GM19455 (cell line): Measurements from ENCODE around the gene NID1.
"Not testable (repeated sequence)": the region's sequence is repeated elsewhere in the genome, so short reads cannot be mapped to it uniquely, and the experiment has no call there.

Experiments
- ATAC-seq: cut with Tn5 transposase; IDR thresholded peaks from one replicate; pipeline ENCODE4 v1.9.1; 2021; ENCODE audit not compliant: unreplicated experiment

NID1 gene

GRCh38 chr1:235971571-235972310 is 93.1 kb downstream of the NID1 start:
- peak; percentile 93 for ATAC-seq

DNA sequence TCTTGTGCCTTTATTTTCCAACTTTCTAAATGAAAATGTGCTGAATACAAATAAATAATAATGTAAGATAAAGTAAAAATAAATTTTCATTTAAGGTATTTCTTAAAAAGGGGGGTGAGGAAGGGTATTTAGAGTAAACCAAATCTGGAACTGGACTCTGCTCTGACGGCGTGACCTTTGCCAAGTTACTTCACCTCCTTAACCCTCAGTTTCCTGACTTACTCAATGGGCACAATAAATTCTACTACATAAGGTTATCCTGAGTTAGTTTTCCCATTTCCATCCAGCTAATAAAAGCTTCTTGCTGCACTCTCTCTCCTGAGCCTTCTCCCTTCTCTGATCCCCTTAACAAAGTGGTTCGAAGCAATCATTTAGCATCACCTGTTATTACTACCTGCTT is 93.9 kb downstream of the NID1 start:
- ATAC-seq: no peak

GRCh38 chr1:235968831-235969230 is 96.1 kb downstream of the NID1 start:
- no peak for ATAC-seq

DNA sequence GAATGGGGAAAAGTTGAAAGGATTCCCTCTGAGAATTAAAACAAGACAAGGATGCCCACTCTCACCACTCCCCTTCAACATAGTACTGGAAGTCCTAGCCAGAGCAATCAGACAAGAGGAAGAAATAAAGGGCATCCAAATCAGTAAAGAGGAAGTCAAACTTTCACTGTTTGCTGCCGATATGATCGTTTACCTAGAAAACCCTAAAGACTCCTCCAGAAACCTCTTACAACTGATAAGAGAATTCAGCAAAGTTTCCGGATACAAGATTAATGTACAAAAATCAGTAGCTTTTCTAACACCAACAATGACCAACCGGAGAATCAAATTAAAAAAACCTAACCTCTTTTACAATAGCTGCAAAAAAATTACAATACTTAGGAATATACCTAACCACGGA is 98.8 kb downstream of the NID1 start:
- not testable (repeated sequence) for ATAC-seq

DNA sequence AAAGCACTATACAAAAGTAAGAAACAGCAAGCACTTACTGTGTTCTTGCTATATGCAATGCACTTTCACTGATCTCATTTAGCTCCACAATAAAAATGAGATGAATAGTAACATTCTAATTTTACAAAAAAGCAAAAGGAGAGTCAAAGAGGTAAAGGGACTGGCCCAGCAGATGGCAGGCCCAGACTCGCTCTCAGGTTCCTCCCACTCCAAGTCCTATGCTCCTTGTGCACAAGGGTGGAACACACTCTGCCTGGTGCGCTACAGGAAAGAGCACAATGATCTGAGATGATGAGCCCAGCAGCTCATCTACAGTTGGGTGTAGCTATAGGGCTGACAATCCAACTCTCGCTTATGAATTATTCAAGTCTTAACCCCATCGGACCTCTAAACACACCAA is 104.1 kb downstream of the NID1 start:
- ATAC-seq: no peak

DNA sequence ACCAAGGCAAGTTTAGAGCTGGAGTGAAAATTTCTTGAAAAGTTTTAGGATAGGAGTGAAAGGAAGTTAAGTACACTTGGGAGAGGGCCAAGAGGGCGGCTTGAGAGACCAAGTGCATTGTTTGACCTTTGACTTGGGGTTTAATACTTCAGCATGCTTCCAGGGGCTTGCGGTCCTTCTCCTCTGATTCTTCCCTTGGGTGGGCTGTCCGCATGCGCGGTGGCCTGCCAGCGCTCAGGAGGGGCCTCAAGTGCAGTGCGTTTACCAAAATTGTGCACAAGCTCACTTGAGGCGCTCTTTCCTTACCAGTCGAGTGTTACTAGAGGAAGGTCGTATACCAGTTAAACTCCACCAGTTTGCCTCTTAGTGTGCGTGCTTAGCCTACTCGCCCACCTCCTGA is 106.9 kb downstream of the NID1 start:
- no peak for ATAC-seq

DNA sequence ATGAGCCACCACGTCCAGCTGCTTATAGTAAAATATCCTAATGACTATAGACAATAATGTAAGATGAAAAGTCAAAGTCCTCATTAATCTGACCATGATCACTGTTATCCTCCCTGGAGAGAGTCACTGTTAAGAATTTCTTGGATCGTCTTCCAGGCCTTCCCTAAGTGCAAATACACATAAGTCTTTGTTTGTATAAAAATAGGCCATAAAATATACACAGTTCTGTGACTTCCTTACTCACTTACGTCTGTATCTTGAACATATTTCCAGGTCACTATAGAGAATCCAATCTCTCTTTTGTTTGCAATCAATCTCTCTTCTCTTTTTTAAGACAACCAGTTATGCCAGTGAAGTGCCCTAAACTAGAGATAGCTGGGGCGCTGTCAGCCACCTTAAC is 109.1 kb downstream of the NID1 start:
- ATAC-seq: no peak

DNA sequence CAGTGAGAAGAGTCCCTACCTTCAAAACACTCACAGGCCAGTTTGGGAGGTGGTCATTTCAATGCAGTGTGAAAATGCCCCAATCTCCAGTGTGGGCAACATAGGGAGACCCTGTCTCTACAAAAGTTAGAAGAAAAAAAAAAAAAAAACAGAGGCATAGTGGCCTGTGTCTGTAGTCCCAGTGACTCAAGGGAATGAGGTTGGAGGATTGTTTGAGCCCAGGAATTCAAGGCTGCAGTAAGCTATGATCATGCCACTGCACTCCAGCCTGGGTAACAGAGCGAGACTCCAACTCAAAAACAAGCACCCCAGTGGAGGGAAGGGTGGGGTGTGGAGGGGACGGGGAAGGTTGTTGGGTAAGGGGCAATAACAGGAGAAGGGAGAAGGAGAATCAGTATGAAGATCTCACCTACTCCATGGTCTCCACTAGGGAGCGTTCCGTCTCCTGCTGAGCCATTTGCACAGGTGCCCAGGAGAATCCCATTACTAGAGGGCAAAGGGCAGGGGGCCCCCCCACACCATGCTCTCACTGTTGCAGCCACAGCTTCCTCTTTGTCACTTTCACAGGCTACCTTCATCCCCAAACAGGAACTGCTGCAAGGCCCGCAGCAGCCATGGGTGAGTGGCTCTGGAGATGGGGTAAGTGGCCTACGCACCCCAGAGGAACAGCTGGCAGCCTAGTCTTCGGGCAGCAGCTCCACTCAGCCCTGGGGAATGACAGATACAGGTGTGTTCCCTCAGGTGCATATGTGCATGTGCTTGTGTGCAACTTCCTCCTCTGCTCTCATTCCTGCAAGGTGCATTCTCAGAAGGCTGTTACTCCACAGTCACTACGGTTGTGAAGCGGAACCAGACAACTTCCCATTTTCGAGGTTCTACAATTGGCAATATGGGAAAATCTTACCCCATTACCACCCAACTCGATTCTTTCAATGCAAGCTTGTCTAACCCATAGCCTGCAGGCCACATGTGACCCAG is 110.3 kb downstream of the NID1 start:
- ATAC-seq: peak; percentile 96

DNA sequence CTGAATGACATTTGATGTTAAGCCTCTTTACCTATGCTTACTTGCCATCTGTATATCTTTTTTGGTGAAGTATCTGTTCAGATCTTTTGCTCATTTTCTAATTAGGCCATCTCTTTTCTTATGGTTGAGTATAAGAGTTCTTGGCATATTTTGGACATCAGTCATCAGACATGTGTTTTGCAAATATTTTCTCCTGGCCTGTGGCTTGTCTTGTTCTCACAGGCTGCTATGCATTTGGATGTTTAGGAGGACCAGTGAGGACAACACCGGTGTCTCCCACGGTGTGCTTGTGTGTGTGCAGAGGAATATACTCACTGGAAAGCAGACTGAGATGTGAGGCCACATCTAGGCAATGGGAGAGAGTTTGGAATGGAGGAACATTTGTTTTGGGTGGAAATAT is 111.1 kb downstream of the NID1 start:
- no peak for ATAC-seq

DNA sequence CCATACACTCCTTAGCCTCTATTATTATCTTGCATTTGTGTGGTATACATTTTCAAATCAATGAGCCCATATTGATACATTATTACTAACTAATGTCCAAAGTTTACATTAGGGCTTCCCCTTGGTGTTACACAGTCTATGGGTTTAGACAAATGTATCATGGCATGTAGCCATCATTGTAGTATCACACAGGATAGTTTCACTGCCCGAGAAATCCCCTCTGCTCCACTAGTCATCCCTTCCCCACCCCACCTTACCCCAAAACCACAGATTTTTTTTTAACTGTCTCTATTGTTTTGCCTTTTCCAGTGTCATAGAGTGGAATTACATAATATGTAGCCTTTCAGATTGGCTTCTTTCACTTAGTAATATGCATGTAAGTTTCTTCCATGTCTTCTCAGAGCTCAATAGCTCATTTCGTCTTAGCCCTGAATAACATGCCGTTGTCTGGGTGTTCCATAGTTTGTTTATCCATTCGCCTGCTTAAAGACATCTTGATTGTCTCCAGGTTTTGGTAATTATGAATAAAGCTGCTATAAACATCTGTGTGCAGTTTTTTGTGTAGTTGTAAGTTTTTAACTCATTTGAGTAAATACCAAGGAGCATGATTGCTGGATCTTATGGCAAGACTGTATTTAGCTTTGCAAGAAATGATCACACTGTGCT is 111.8 kb downstream of the NID1 start:
- ATAC-seq: no peak

DNA sequence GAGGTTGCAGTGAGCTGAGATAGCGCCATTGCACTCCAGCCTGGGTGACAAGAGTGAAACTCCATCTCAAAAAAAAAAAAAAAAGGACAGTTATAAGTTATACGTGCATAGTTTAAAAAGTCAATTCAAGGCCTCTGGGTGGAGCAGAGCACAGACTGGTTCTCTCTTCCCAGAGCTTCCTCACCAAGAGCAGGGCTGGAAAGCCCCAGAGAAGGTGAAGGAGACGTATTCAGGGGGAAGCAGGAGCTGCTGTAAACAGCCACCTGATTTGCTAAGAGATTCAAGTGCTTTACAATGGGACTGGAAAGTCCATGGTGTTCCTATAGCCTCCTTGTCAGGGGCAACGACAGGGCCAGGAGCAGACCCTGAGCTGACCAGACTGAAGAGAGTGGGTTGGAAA is 113.2 kb downstream of the NID1 start:
- ATAC-seq: no peak

GRCh38 chr1:235950318-235950717 is 114.6 kb downstream of the NID1 start:
- ATAC-seq: no peak

DNA sequence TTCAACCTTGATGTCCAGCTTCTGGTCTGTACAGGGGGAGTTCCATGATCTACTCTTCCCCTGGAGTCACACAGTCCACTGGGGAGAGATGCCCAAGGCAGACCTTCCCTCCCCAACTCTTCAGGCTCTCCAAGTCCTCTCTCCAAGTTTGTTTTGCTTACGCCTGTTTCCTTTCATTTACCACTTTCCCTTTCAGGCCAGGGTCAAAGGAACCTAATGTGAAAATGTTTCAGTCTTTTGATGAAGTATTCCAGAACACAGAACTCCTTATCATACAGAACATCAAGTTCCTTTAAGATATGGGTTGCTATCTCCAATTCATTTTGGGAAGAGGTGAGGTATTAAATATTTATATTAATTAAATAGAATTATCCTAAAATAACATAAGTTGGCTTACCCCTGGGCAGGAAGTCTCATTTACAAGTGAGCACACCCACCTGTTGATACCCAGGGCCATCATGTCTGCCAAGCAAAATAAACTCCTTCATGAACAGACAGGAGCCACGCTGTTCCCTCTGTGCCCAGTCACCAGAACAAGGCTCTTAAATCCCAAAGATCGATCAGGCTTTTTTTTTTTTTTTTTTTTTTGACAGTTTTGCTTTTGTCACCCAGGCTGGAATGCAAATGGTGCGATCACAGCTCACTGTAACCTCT is 116.0 kb downstream of the NID1 start:
- ATAC-seq: no peak

DNA sequence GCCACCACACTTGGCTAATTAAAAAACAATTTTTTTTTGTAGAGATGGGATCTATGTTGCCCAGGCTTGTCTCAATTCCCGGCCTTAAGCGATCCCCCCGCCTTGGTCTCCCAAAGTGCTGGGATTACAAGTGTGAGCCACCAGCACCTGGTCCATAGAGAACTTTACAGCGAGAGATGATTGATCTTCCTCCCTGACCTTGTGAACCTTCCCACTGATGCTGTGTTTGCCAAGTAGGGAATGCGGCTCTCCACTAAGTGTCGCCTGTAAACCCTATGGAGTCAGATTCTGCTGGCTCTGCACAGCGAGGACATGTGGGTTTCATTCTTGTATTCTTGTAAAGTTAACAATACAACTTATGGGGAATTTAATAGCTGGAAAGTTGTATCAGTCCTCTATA is 116.9 kb downstream of the NID1 start:
- ATAC-seq: no peak

DNA sequence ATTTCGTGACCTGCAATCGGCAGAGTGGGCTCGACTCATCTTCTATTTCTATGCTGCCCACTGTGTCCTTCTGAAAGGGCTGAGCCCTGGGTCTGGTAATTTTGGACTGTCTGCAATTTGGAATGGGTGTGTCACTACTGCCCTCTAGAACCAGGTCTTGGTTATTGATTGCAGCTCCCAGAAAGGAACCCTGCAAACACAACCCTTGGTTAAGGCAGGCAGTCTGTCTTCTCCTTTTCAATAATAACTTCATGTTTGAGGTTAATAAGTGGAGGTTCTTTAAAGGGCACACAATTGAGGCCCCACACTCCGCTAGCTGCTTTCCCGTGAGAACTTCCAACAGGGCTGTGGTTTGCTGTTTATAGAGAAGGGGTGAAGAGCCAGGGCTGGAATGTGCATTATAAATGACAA is 118.3 kb downstream of the NID1 start:
- peak; percentile 56 for ATAC-seq

DNA sequence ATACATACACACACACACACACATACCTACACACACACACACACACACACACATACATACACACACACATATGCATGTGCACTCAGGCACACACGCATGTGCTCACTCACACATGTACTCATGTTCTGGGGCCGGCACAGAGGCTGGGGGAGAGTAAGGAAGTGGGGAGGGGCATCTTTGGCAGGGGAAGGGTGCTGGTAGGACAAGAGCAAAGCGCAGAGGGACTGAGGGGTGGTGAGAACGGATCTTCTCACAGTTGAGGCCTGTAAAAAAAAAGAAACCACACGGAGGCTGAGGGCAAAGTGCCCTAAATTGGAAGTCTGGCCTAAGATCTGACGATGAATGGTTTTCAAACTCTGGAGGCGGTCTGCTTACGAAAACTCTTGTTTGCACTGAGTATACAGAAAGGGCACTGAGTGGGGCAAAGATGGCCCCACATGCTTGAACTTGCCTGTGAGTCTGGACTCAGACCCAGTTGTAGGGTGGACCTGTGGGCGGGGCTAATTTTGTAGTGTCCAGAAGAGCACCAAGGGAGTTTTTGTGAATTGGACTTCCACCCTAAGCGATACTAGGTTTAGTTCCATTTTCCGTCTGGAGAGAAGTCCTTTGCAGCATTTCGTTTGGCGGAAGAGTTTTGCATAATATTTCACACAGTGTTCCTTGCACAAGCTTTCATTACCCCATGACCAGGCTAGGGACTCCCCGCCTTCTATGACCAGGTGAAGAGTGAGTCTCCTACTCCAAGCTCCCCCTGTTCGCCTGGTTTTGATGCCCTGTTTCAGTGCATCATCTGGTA is 118.9 kb downstream of the NID1 start:
- peak; percentile 72 for ATAC-seq

DNA sequence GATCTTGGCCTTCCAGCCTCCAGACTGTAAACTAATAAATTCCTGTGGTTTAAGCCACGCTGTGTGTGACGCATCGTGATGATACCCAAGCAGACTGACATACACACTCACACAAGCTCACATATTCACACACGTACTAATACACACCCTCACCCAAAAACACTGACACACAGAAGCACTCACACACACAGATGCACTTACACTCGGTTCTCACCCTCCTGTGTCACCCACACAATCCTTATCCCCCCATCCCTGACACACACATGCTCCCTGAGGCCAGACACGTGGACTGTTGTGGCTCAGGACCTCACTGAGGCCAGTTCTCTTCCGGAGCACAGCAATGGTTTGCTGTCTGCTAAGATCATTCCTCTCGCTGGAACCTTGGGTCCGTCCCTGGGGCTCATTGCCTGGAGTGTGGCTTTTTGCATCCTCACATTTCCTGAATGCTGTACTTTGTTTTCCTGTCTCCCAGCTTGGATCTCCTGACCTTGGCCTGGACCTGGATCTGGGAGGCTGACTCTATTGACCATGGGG is 121.2 kb downstream of the NID1 start:
- ATAC-seq: no peak

DNA sequence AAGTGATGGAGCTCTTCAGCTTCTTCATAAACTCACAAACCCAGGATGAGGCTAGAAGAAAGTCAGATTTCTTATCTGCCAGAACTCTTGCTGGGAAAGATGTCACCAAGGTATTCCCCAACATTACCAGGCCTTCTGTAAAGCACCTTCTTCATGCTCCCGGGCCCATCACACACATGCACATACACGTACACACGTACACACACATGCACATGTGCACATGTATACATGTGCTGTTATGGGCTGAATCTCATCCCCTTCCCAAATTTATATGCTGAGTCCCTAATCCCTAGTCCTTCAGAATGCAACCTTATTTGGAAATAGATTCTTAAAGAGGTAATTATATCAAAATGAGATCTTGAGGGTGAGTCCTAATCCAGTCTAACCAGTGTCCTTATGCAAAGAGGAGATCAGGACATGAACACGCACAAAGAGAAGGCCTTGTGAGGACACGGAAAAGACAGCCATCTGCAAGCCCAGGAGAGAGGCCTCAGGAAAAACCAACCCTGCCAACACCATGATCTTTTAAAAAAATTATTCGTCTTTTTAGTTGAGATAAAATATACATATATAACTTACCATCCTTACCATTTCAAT is 121.8 kb downstream of the NID1 start:
- no peak for ATAC-seq

GRCh38 chr1:235942625-235942934 is 122.3 kb downstream of the NID1 start:
- no peak for ATAC-seq
